Measurements from ENCODE around the gene NUP188. TPM values are rescaled to one million over a fixed set of nuclear protein-coding genes. Genes with fewer than 3 reads are reported as not detected.

NUP188 gene
- total RNA-seq, 2 experiments from 2014 or later, result 121 to 124 TPM

DNA sequence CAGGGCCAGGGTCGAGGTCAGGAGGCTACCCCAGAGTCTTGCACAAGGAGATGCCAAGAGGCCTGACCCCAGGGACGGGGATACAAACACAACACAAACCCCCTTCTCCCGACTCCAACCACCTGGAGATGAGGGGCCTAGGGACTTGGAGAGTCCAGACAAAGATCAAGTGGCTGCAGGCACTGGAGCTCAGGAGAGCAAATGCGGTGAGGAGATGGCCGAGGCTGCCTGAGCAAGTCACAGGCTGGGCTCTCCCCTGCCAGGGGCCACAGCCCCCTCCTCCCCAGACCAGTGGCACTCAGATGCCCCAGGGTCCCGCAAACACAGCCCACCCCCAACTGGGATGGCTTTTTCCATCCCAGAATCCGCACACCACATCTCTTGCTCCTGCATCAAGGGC is 64.8 kb downstream of the NUP188 start:
- CTCF ChIA-PET, result no interaction called here
- peaks cover 10% of the 10 kb centered on the region for H3K36me3 Mint-ChIP-seq
- H3K4me1 Mint-ChIP-seq (ENCODE audit: low read depth), result no peaks in the 10 kb centered on the region
- H3K4me3 Mint-ChIP-seq, result no peak overlapping the region
- no peak for DNase-seq
- POLR2A ChIA-PET, result interaction anchor here (0.6 kb wide), 1 partner anchor 763 kb away, joined by 3 read pairs; no protein-coding TSS in a partner anchor
- intact Hi-C loops (cut with micrococcal nuclease), result no loop called here
- no peaks in the 10 kb centered on the region for H3K9me3 Mint-ChIP-seq
- H3K27me3 Mint-ChIP-seq, result no peaks in the 10 kb centered on the region
- no peak overlapping the region for H3K27ac Mint-ChIP-seq

DNA sequence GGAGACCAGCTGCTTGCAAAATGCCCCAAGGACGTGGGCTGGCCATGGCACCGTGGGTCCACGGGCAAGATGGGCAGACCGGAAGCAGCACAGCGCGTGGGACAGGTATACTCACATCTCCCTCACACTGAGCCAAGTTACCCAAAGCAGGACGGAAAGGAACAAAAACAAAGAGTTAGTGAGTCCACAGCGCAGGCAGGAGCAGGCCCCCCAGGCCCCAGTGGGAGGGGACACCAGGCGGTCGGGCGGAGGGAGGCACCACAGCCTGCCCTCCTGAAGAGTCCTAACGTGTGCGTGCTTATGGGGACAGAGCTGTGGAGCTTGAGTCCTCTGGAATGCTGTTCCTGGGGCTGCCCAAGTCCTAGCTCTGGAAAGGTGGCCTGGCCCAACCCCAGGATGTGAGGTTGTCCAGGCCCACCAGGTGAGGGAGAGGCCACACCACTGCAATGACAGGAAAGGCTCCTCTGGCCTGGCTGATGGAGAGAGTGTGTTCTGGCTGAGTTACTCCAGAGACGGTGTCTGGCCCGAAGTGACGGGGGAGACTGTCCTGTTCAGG is 65.5 kb downstream of the NUP188 start:
- POLR2A ChIA-PET, result no interaction called here
- no peaks in the 10 kb centered on the region for H3K9me3 Mint-ChIP-seq
- no peak overlapping the region for H3K4me3 Mint-ChIP-seq
- DNase-seq, result no peak
- CTCF ChIA-PET, result no interaction called here
- intact Hi-C loops (cut with micrococcal nuclease), result no loop called here
- H3K4me1 Mint-ChIP-seq (ENCODE audit: low read depth), result no peaks in the 10 kb centered on the region
- H3K36me3 Mint-ChIP-seq, result peaks cover 6% of the 10 kb centered on the region
- H3K27ac Mint-ChIP-seq, result no peak overlapping the region
- H3K27me3 Mint-ChIP-seq, result no peaks in the 10 kb centered on the region

DNA sequence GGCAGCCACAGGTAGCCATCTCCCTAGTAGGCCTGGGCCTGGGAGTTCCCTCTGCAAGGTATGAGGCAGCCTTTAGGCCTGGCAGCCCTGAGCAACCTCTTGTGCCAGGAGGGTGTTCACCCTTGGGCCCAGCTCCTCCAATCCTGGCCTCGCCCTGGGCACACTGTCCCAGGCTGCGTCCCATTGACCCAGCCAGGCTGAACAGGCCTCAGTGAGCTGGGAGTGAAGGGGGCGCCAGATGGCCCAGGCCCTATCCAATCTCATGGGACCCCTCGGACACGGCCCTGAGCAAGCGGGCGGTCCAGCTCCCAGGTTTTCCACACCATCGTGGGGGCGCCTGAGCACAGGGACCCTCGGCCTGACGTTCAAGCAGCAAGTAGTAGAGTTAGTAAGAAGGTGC is 66.2 kb downstream of the NUP188 start:
- POLR2A ChIA-PET, result no interaction called here
- intact Hi-C loops (cut with micrococcal nuclease), result no loop called here
- H3K4me3 Mint-ChIP-seq, result no peak overlapping the region
- no peaks in the 10 kb centered on the region for H3K4me1 Mint-ChIP-seq (ENCODE audit: low read depth)
- H3K9me3 Mint-ChIP-seq, result no peaks in the 10 kb centered on the region
- no peaks in the 10 kb centered on the region for H3K27me3 Mint-ChIP-seq
- CTCF ChIA-PET, result no interaction called here
- no peak for DNase-seq
- H3K27ac Mint-ChIP-seq, result no peak overlapping the region
- peaks cover 6% of the 10 kb centered on the region for H3K36me3 Mint-ChIP-seq

DNA sequence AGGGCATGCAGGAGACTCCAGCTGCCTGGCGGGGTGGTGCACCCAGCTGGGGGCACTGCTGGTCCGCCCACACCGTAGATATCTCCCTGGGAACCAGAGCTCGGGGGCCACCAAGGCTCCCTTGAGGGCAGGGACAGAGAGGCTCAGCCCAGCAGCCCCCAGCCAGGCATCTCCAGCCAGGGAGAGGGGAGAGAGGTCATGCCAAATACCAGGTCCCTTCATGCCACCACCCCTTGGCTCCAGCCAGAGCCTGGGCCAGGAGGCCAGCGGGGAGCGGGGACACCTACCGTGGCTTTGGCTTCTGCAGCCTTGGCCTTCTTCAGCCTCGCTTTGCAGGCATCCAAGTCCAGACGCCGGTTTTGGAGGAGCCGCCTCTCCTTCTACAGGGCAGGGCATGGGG is 66.6 kb downstream of the NUP188 start:
- ChIA-PET POLR2A (no interaction called here), CTCF (interaction anchor here (0.9 kb wide), 1 partner anchor 8 kb away, joined by 3 read pairs; no protein-coding TSS in a partner anchor)
- Mint-ChIP-seq H3K9me3 (no peaks in the 10 kb centered on the region), H3K27ac (no peak overlapping the region), H3K27me3 (no peaks in the 10 kb centered on the region), H3K4me3 (no peak overlapping the region), H3K36me3 (peaks cover 8% of the 10 kb centered on the region), H3K4me1 (ENCODE audit: low read depth) (no peaks in the 10 kb centered on the region)
- no peak for DNase-seq
- intact Hi-C loops (cut with micrococcal nuclease), result no loop called here

DNA sequence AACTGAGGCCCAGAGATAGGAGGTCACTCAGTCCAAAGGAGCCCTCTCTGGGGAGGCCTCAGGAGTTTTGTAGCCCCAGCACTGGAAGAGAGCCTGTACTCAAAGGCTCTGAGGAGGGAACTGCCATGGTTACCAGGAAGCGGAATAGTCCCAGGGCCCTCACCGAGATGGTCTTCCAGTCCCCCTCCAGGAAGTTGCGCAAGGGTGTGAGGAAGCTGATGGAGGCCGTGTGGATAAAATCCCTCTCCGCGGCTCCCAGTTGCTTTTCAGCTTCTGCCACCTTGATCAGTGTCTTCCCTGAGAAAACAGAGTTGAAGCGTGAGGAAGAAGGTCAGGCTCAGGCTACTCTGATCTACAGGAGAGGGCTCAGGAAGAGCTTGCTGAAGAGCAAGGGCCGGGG is 67.1 kb downstream of the NUP188 start:
- ChIA-PET CTCF (interaction anchor here (0.9 to 1.3 kb wide), 2 partner anchors 9 to 12 kb away, joined by 3 read pairs; no protein-coding TSS in a partner anchor), POLR2A (no interaction called here)
- Mint-ChIP-seq H3K27me3 (no peaks in the 10 kb centered on the region), H3K27ac (no peak overlapping the region), H3K4me1 (ENCODE audit: low read depth) (no peaks in the 10 kb centered on the region), H3K4me3 (no peak overlapping the region), H3K36me3 (peaks cover 8% of the 10 kb centered on the region), H3K9me3 (no peaks in the 10 kb centered on the region)
- DNase-seq, result no peak
- intact Hi-C loops (cut with micrococcal nuclease), result no loop called here

DNA sequence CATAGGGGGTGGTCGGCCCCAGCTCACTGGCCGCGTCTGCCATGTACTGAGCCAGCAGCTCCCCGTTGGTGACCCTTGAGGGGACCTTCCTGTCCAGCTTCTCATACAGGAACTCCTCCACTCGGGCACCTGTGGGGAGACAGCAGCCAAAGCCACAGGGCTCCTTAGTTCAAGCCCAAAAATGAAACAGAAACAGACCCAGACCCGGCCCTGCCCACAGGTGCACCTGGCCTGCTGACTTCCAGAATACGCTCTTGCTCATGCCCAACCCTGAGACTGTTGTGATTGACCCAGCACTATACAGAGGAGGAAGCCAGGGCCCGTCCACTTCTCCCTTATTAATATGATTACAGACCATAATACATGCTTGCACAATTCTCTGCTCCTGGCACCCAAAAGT is 73.6 kb downstream of the NUP188 start:
- Mint-ChIP-seq H3K4me3 (no peak overlapping the region), H3K9me3 (no peaks in the 10 kb centered on the region), H3K27me3 (no peaks in the 10 kb centered on the region), H3K27ac (no peak overlapping the region), H3K36me3 (peaks cover 3% of the 10 kb centered on the region), H3K4me1 (ENCODE audit: low read depth) (peaks cover 14% of the 10 kb centered on the region)
- intact Hi-C loops (cut with micrococcal nuclease), result no loop called here
- ChIA-PET POLR2A (interaction anchor here (0.6 to 0.7 kb wide), 2 partner anchors 54 to 637 kb away, joined by 3 read pairs; no protein-coding TSS in a partner anchor), CTCF (no interaction called here)
- no peak for DNase-seq

DNA sequence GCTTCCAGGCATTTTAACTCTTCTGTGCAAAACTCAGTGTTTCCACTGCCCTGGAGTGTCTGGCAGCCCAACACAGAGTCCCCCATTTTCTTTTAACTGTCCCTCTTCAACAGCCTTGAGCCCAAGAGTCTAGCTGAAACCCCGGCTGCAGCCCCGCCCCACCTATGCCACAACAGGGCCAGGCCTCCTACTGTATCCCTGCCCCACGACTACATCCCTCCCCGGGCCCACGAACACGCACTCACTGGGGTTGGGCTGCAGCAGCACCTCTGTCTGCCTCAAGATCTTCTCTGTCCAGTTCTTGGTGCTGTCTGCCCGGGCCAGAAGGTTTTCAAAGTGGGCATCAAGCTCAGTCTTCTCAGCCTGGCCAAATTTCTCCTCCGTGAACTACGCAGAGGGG is 74.5 kb downstream of the NUP188 start:
- H3K4me3 Mint-ChIP-seq, result no peak overlapping the region
- H3K27me3 Mint-ChIP-seq, result no peaks in the 10 kb centered on the region
- no peak for DNase-seq
- ChIA-PET POLR2A (no interaction called here), CTCF (no interaction called here)
- H3K36me3 Mint-ChIP-seq, result peaks cover 3% of the 10 kb centered on the region
- H3K9me3 Mint-ChIP-seq, result no peaks in the 10 kb centered on the region
- H3K4me1 Mint-ChIP-seq (ENCODE audit: low read depth), result peaks cover 18% of the 10 kb centered on the region
- intact Hi-C loops (cut with micrococcal nuclease), result no loop called here
- H3K27ac Mint-ChIP-seq, result no peak overlapping the region

DNA sequence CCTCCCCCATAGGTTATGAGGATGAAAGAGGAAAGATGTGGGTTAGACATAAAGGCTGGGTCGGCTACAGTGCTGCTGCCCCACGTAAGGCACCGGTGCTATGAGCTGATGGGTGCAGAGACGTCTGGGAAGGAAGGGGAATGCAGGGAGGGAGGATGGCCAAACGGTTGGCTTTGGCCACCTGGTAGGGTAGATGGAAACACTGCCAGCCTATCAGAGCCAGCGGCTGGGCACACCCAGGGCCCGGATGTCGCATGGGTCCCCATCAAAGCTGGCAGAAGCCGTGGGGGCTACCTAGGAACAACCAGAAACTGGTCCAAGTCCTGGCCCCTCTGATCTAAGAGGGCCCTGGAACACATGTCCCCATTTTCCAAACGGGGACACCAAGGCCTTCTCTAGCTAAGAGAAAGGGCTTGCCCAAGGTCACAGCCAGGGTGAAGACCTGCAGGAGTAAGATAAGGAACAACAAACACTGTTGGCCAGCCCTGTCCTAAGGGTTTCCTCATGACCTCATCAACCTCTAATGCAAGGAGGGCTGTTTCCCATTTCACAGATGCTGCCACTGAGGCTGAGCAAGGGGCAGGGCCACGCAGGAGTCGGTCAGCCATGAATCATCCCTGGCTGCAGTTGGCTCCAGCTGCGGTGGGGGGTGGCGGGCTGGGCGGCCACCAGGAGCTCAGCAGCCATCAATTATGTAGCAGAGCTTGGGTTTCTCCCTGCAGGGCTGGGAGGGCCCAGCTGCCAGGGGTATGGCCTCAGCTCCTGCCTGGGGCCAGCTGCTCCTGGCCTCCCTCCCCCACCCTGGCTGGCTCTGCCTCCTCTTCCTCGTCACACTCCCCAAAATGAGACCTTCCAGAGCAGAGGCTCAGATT is 75.8 kb downstream of the NUP188 start:
- POLR2A ChIA-PET, result interaction anchor here (0.8 kb wide), 1 partner anchor 15 kb away, joined by 3 read pairs; no protein-coding TSS in a partner anchor
- Mint-ChIP-seq H3K27ac (no peak overlapping the region), H3K36me3 (peaks cover 2% of the 10 kb centered on the region), H3K9me3 (no peaks in the 10 kb centered on the region), H3K4me3 (no peak overlapping the region), H3K4me1 (ENCODE audit: low read depth) (peaks cover 24% of the 10 kb centered on the region), H3K27me3 (no peaks in the 10 kb centered on the region)
- intact Hi-C loops (cut with micrococcal nuclease), result no loop called here
- no peak for DNase-seq
- CTCF ChIA-PET, result interaction anchor here (0.7 kb wide), 1 partner anchor 115 kb away, joined by 3 read pairs; no protein-coding TSS in a partner anchor

DNA sequence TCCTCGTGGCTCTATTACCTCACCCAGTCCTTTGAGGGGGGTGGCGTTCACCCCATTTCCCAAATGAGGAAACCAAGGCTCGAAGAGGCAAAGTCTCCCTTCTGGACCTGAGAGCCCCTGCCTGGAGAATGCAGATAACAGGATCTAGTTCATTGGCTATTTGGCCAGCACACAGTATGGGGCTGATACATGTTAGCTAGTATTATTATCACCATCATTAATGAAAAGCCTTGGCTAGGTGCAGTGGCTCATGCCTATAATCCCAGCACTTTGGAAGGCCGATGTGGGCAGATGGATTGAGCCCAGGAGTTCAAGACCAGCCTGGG is 76.4 kb downstream of the NUP188 start:
- Mint-ChIP-seq H3K27ac (no peak overlapping the region), H3K27me3 (no peaks in the 10 kb centered on the region), H3K36me3 (peaks cover under 1% of the 10 kb centered on the region), H3K9me3 (no peaks in the 10 kb centered on the region), H3K4me1 (ENCODE audit: low read depth) (peaks cover 24% of the 10 kb centered on the region), H3K4me3 (no peak overlapping the region)
- intact Hi-C loops (cut with micrococcal nuclease), result no loop called here
- DNase-seq, result no peak
- POLR2A ChIA-PET, result no interaction called here
- CTCF ChIA-PET, result no interaction called here

DNA sequence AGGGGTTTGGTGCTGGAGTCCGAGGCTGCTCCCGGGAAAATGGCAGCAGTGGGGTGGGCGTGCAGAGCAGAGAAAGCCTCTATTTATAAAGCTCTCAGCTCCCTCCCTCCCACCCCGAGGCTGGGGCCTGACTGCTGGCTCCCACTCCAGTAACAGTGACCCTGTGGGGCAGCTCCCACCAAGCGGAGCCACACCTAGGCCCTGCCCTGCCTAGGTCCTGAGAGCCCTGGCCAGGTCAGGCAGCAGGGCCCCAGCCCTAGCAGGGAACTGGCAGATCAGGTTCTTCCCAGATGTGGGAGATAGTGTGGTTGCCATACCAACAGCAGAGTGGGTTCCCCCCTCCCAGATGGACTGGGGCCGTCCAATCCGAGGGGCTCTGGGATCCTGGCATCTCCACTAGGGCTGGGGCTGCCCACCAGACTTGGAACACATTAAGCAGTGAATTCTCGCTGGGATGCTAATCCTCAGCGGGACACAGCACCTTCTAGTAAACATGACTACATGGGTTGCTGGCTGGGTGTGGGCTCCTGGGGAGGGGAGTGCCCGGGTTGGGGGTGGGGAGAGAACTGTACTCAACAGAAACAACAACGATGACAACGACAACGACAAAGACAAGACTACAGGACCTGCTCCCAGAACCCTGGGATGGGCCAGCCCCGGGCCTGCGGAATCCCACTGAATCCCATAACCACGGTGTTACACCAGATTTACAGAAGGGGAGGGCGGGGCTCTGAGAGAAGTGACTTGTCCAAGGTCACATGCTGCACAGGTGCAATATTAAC is 79.1 kb downstream of the NUP188 start:
- ChIA-PET POLR2A (interaction anchor here (1.5 kb wide), 1 partner anchor 9 kb away, joined by 4 read pairs; the partner anchor contains the start of gene MIGA2), CTCF (no interaction called here)
- Mint-ChIP-seq H3K4me1 (ENCODE audit: low read depth) (peaks cover 28% of the 10 kb centered on the region), H3K4me3 (peak overlapping the region; percentile 84), H3K27ac (no peak overlapping the region), H3K27me3 (no peaks in the 10 kb centered on the region), H3K9me3 (no peaks in the 10 kb centered on the region), H3K36me3 (no peaks in the 10 kb centered on the region)
- no peak for DNase-seq
- intact Hi-C loops (cut with micrococcal nuclease), result no loop called here

DNA sequence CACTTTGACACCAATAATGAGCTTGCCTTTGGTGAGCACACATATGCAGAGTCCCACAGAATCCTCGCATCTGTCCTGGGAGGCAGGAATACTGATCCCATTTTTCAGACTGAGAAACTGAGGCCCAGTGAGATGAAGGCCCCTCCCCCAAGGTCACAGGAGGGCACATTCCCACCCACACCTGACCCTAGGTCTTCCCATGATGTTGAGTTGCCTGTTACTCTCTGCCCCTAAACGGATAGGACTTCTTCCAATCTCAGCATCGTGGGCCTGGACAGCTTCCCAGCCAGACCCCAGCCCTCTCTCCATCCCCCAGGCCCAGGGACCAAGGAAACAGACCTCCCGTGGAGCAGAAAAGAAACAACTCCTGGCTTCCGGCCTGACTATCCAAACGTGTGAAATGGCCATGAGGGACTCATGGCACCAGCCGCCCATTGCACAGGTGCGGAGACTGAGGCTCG is 79.8 kb downstream of the NUP188 start:
- Mint-ChIP-seq H3K4me1 (ENCODE audit: low read depth) (peaks cover 27% of the 10 kb centered on the region), H3K27ac (peak overlapping the region; percentile 55), H3K4me3 (peak overlapping the region; percentile 84), H3K36me3 (no peaks in the 10 kb centered on the region), H3K9me3 (no peaks in the 10 kb centered on the region), H3K27me3 (no peaks in the 10 kb centered on the region)
- CTCF ChIA-PET, result interaction anchor here (1.4 kb wide), 1 partner anchor 11 kb away, joined by 7 read pairs; no protein-coding TSS in a partner anchor
- POLR2A ChIA-PET, result interaction anchor here (1.5 kb wide), 1 partner anchor 9 kb away, joined by 4 read pairs; the partner anchor contains the start of gene MIGA2
- intact Hi-C loops (cut with micrococcal nuclease), result no loop called here
- no peak for DNase-seq

DNA sequence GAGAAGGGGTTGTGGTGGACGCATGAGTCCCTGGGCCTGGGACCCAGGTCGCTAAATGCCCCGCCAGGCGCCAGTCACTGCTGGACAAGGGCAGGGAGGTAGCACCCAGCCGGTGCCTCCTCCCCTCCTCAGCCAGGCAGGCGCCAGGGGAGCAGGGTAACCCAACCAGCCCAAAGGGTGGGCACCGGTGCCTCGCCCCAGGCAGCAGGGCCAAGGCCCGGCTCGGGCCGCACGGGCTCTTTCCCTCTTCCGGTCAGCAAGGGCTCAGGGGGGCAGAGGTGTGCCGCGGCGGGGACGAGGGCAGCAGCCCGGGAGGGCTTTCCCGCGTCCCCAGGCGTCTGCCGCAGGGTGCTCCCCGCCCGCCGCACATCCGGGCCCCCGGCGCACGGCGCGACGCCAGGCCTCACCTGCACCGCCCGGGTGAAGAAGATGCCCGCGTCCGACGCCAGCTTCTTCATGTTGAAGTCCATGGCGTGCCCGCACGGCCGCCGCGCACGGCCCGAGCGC is 80.2 kb downstream of the NUP188 start:
- ChIA-PET POLR2A (interaction anchor here (1.5 kb wide), 1 partner anchor 8 kb away, joined by 4 read pairs; the partner anchor contains the start of gene MIGA2), CTCF (interaction anchor here (0.7 to 1.4 kb wide), 5 partner anchors 9 to 1430 kb away, joined by 3 to 7 read pairs (median 3); no protein-coding TSS in a partner anchor)
- no peak for DNase-seq
- intact Hi-C loops (cut with micrococcal nuclease), result loop anchor here (1.0 to 2.0 kb wide), 6 partner anchors 9 to 475 kb away; partner anchors contain the start of genes DOLK, ENDOG, LRRC8A and MIGA2
- Mint-ChIP-seq H3K9me3 (no peaks in the 10 kb centered on the region), H3K36me3 (no peaks in the 10 kb centered on the region), H3K27ac (peak overlapping the region; percentile 55), H3K4me3 (peak overlapping the region; percentile 84), H3K4me1 (ENCODE audit: low read depth) (peaks cover 24% of the 10 kb centered on the region), H3K27me3 (no peaks in the 10 kb centered on the region)

Data from activated CD4-positive, alpha-beta memory T cell treated with anti-CD3 and anti-CD28 coated beads for 36 hours (primary cell).